WTC11 (cell line): ENCODE measurements around the gene SFXN1.

Experiments used
- IRF2 ChIP-seq: sonication (generic); formaldehyde crosslinking; IDR thresholded peaks from 2 replicates; pipeline ENCODE4 v1.8.0; 2022; ENCODE audit warnings: low read depth, missing genetic modification reagents, borderline replicate concordance
- NR1H2 ChIP-seq: sonication (generic); formaldehyde crosslinking; IDR thresholded peaks from 2 replicates; pipeline ENCODE4 v1.9.0; 2021; ENCODE audit warnings: mild to moderate bottlenecking, moderate library complexity, missing genetic modification reagents
- NR3C1 ChIP-seq: sonication (generic); formaldehyde crosslinking; conservative IDR thresholded peaks from 2 replicates; pipeline ENCODE4 v1.8.1; 2023; ENCODE audit warnings: low read depth, mild to moderate bottlenecking, missing genetic modification reagents
- TP53 ChIP-seq: sonication (generic); formaldehyde crosslinking; IDR thresholded peaks from 2 replicates; pipeline ENCODE4 v1.8.1; 2023; ENCODE audit warnings: mild to moderate bottlenecking, missing genetic modification reagents
- ZBTB43 ChIP-seq: sonication (generic); formaldehyde crosslinking; IDR thresholded peaks from 2 replicates; pipeline ENCODE4 v1.8.1; 2023; ENCODE audit warnings: mild to moderate bottlenecking, missing genetic modification reagents
- ZNF219 ChIP-seq: sonication (generic); formaldehyde crosslinking; IDR thresholded peaks from 2 replicates; pipeline ENCODE4 v1.8.0; 2023; ENCODE audit warnings: missing genetic modification reagents, mild to moderate bottlenecking, borderline replicate concordance
- TF ChIP-seq, protein P1 (sequence below): fragments of 200-600 bp; IDR thresholded peaks from 2 replicates; pipeline ENCODE4 v1.8.0; 2022; ENCODE audit warnings: antibody characterized with exemption
- TF ChIP-seq, protein P2 (sequence below): sonication (generic); formaldehyde crosslinking; IDR thresholded peaks from 2 replicates; pipeline ENCODE4 v1.8.1; 2023; ENCODE audit warnings: mild to moderate bottlenecking, missing genetic modification reagents
- TF ChIP-seq, protein P3 (sequence below): sonication (generic); formaldehyde crosslinking; IDR thresholded peaks from 2 replicates; pipeline ENCODE4 v1.8.1; 2023; ENCODE audit warnings: mild to moderate bottlenecking, missing genetic modification reagents, moderate library complexity

- TF ChIP-seq NR1H2 (no peak), ZNF219 (CRISPR knock-in tag) (no peak), NR3C1 (no peak), TP53 (CRISPR knock-in tag) (no peak), IRF2 (CRISPR knock-in tag) (no peak), ZBTB43 (CRISPR knock-in tag) (no peak)
- TF ChIP-seq, protein P1, sequence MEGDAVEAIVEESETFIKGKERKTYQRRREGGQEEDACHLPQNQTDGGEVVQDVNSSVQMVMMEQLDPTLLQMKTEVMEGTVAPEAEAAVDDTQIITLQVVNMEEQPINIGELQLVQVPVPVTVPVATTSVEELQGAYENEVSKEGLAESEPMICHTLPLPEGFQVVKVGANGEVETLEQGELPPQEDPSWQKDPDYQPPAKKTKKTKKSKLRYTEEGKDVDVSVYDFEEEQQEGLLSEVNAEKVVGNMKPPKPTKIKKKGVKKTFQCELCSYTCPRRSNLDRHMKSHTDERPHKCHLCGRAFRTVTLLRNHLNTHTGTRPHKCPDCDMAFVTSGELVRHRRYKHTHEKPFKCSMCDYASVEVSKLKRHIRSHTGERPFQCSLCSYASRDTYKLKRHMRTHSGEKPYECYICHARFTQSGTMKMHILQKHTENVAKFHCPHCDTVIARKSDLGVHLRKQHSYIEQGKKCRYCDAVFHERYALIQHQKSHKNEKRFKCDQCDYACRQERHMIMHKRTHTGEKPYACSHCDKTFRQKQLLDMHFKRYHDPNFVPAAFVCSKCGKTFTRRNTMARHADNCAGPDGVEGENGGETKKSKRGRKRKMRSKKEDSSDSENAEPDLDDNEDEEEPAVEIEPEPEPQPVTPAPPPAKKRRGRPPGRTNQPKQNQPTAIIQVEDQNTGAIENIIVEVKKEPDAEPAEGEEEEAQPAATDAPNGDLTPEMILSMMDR, result no peak
- TF ChIP-seq, protein P2, sequence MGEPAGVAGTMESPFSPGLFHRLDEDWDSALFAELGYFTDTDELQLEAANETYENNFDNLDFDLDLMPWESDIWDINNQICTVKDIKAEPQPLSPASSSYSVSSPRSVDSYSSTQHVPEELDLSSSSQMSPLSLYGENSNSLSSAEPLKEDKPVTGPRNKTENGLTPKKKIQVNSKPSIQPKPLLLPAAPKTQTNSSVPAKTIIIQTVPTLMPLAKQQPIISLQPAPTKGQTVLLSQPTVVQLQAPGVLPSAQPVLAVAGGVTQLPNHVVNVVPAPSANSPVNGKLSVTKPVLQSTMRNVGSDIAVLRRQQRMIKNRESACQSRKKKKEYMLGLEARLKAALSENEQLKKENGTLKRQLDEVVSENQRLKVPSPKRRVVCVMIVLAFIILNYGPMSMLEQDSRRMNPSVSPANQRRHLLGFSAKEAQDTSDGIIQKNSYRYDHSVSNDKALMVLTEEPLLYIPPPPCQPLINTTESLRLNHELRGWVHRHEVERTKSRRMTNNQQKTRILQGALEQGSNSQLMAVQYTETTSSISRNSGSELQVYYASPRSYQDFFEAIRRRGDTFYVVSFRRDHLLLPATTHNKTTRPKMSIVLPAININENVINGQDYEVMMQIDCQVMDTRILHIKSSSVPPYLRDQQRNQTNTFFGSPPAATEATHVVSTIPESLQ (CRISPR knock-in tag), result no peak
- TF ChIP-seq, protein P3, sequence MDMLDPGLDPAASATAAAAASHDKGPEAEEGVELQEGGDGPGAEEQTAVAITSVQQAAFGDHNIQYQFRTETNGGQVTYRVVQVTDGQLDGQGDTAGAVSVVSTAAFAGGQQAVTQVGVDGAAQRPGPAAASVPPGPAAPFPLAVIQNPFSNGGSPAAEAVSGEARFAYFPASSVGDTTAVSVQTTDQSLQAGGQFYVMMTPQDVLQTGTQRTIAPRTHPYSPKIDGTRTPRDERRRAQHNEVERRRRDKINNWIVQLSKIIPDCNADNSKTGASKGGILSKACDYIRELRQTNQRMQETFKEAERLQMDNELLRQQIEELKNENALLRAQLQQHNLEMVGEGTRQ (CRISPR knock-in tag), result no peak
Observed at GRCh38 chr5:175519006-175519405, 40.6 kb downstream of the SFXN1 start.
